ENCODE measurements around the gene ZNF773. TPM values are rescaled to one million over a fixed set of nuclear protein-coding genes. Genes with fewer than 3 reads are reported as not detected.

ZNF773 gene
- total RNA-seq, 1 donor from 2014 or later, result not detected

- Histone ChIP-seq H3K36me3 (peaks cover 80 to 96% of the 10 kb centered on the region in 2 donors), H3K4me1 (no peaks in the 10 kb centered on the region), H3K4me3 (no peak overlapping the region), H3K9me3 (peaks cover 65 to 97% of the 10 kb centered on the region in 2 donors), H3K27ac (no peak overlapping the region), H3K27me3 (no peaks in the 10 kb centered on the region)
- intact Hi-C loops (cut with DNase I), result no loop called here
- no peak for TF ChIP-seq CTCF (IDR thresholded peaks at IDR 0.05)
- no peak for DNase-seq (ENCODE audit: low spot score in 2 of 2)
Measured at GRCh38 chr19:57552432-57552831, 52.7 kb downstream of the ZNF773 start.

DNA sequence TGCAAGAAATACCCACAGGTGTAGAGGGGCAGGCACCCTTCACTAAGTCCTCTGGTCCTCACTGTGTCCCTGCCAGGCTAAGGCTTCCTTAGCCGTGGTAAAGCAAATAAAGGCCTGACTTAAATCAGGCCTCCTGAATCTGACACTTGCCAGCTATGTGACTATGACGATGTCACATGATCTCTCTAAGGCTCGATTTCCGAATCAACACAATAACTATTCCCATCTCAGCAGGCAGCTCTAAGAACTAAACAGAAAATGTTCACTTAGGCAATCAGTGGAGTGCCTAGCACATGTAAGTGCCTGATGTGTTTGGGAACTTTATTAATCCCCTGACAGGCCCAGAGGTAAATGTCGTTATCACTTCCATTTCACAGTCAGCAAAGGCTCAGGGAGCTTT, 57.9 kb downstream of the ZNF773 start:
- peak overlapping the region in 1 of 2 donors; percentile 18 for H3K4me3 ChIP-seq
- TF ChIP-seq CTCF (IDR thresholded peaks at IDR 0.05), result no peak
- DNase-seq (ENCODE audit: low spot score in 2 of 2), result no peak
- peaks cover 20 to 61% of the 10 kb centered on the region in 2 donors for H3K9me3 ChIP-seq
- H3K27ac ChIP-seq, result no peak overlapping the region
- peaks cover 29 to 44% of the 10 kb centered on the region in 2 donors for H3K36me3 ChIP-seq
- H3K4me1 ChIP-seq, result peaks cover 0 to 8% of the 10 kb centered on the region in 2 donors
- H3K27me3 ChIP-seq, result no peaks in the 10 kb centered on the region
- intact Hi-C loops (cut with DNase I), result no loop called here

Other genes with a start within 250 kb of the ZNF773 start
- gene ZNF460, start 219.5 kb upstream of the ZNF773 start, total RNA-seq, result 56.5 TPM
- 4.5 TPM for gene ZNF543, start 179.5 kb upstream of the ZNF773 start, total RNA-seq
- 5.9 TPM for gene ZNF304, start 148.7 kb upstream of the ZNF773 start, total RNA-seq
- 1.8 TPM for gene TRAPPC2B, start 136.4 kb upstream of the ZNF773 start, total RNA-seq
- not detected for gene ZNF547, start 136.4 kb upstream of the ZNF773 start, total RNA-seq
- 0.96 TPM for gene ZNF548, start 110.1 kb upstream of the ZNF773 start, total RNA-seq
- gene ZNF17, start 88.8 kb upstream of the ZNF773 start, total RNA-seq, result 1.5 TPM
- gene ZNF749, start 64.6 kb upstream of the ZNF773 start, total RNA-seq, result 2.7 TPM
- gene VN1R1, start 42.8 kb upstream of the ZNF773 start, total RNA-seq, result not detected
- 3.7 TPM for gene ZNF772, start 22.4 kb upstream of the ZNF773 start, total RNA-seq
- gene ZNF419, start 12.2 kb upstream of the ZNF773 start, total RNA-seq, result 5.3 TPM
- gene ZNF549, start 27.4 kb downstream of the ZNF773 start, total RNA-seq, result 2.2 TPM
- gene ZNF550, start 59.9 kb downstream of the ZNF773 start, total RNA-seq, result 22.7 TPM
- 2.7 TPM for gene ZNF416, start 79.0 kb downstream of the ZNF773 start, total RNA-seq
- 0.53 TPM for gene ZIK1, start 84.2 kb downstream of the ZNF773 start, total RNA-seq
- gene ZNF530, start 99.9 kb downstream of the ZNF773 start, total RNA-seq, result 2.6 TPM
- 1.7 TPM for gene ZNF134, start 114.3 kb downstream of the ZNF773 start, total RNA-seq
- gene ZNF211, start 133.2 kb downstream of the ZNF773 start, total RNA-seq, result 9.9 TPM
- not detected for gene ZSCAN4, start 169.0 kb downstream of the ZNF773 start, total RNA-seq
- gene ZNF551, start 182.0 kb downstream of the ZNF773 start, total RNA-seq, result 35.4 TPM
- 0.11 TPM for gene ZNF154, start 209.3 kb downstream of the ZNF773 start, total RNA-seq
- gene ZNF671, start 227.7 kb downstream of the ZNF773 start, total RNA-seq, result 2.4 TPM
- 1.9 TPM for gene ZNF776, start 246.9 kb downstream of the ZNF773 start, total RNA-seq